Astrocyte (in vitro differentiated cells and primary cell): ENCODE results near the gene SPATA13.

Experiments used
- EZH2 ChIP-seq: IDR thresholded peaks from 2 replicates; pipeline ENCODE4 v1.6.1; 2012; ENCODE audit warnings: mild to moderate bottlenecking, low read length, inconsistent platforms; ENCODE audit not compliant: insufficient read depth
- TF ChIP-seq, protein P1 (sequence below): IDR thresholded peaks from 2 replicates; pipeline ENCODE4 v1.5.1; 2011; ENCODE audit warnings: low read depth, mild to moderate bottlenecking, inconsistent platforms, low read length, moderate library complexity; ENCODE audit not compliant: insufficient read depth

DNA sequence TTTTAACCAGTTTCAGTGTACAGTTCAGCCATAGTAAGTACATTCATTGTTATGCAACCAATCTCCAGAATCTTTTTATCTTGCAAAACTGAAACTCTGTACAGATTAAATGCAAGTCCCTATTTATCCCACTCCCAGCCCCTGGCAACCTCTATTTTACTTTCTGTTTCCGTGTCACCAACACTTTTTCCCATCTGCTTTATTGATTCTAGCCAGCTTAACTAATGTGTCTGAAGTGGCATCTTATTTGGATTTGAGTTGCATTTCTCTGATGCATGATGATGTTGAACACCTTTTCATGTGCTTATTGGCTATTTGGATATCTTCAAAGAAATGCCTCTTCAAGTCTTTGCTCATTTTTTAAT, 18.9 kb downstream of the SPATA13 start:
- no peak for TF ChIP-seq EZH2
- TF ChIP-seq, protein P1, sequence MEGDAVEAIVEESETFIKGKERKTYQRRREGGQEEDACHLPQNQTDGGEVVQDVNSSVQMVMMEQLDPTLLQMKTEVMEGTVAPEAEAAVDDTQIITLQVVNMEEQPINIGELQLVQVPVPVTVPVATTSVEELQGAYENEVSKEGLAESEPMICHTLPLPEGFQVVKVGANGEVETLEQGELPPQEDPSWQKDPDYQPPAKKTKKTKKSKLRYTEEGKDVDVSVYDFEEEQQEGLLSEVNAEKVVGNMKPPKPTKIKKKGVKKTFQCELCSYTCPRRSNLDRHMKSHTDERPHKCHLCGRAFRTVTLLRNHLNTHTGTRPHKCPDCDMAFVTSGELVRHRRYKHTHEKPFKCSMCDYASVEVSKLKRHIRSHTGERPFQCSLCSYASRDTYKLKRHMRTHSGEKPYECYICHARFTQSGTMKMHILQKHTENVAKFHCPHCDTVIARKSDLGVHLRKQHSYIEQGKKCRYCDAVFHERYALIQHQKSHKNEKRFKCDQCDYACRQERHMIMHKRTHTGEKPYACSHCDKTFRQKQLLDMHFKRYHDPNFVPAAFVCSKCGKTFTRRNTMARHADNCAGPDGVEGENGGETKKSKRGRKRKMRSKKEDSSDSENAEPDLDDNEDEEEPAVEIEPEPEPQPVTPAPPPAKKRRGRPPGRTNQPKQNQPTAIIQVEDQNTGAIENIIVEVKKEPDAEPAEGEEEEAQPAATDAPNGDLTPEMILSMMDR: no peak
